ENCODE data around the gene MARCHF6. TPM values are rescaled to one million over a fixed set of nuclear protein-coding genes. Genes with fewer than 3 reads are reported as not detected.
"Not testable (repeated sequence)": the region's sequence is repeated elsewhere in the genome, so short reads cannot be mapped to it uniquely, and the experiment has no call there.

MARCHF6 gene
- total RNA-seq, 1 donor from 2014 or later, result 43.9 TPM

DNA sequence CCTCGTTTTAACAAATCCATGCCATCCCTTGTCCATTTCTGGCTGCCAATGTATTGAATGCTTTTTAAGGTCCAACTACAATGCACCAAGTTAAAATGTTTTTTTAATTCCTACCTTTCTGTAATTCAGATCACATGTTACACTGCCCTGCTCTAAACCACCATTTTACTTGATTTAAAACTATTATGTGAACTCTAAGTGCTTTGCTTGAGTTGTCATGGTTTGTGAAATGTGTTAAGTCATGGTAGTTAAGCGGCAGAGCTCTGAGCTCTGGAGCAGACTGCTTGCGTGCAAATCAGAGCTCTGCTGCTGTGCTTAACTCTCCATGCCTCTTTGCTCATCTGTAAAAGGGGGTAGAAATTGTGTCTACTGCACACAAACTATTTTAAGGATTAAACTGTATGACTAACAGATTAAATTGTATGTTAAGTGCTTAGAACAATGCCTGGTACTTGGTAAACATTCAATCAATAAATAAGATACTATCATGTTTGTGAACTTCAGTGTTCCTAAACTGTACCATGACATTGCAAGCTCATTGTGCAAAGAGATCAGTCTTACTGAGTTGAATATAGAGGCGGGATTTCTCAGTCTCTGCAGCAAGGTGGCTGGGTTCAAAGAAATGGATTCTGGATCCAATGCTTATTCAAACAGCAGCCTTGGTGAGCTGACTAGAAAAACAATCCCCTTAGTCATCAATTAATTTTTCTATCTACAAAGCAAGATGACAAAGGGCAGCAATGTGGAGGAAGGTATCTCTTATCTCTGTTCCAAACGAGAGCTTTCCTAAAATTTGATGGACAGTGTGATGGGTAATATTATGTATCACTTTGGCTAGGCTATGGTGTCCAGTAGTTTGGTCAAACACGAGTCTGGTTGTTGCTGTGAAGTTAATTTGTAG, 29.7 kb upstream of the MARCHF6 start:
- DNase-seq (ENCODE audit: low read depth, low spot score), result no peak

DNA sequence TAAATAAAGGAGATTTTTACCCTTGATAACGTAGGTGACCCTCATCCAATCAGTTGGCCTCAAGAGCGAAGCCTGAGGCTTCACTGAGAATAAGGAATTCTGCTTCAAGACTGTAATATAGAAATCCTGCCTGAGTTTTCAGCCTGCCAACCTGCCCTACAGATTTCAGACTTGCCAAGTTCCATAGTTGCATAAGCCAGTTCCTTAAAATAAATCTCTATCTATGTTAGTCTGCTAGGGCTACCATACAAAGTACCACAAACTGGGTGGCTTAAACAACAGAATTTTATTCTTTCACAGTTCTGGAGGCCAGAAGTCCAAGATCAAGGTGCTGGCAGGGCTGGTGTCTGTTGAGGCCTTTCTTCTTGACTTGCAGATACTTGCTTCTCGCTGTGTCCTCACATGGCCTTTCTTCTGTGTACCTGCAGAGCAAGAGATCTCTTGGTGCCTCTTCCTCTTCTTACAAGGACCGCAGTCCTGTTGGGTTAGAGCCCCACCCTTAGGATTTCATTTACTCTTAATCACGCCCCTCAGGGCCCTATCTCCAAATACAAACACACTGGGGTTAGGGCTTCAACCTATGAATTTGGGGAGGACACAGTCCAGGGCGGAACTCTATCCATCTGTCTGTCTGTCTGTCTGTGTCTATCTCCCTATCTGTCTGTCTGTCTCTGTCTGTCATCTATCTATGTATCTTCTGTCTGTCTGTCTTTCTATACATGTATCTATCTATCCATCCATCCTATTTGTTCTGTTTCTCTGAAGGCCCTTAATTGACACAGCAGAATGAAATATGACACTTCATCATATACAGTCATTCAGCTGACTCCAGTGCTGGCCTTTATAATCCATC, 28.8 kb upstream of the MARCHF6 start:
- DNase-seq (ENCODE audit: low read depth, low spot score), result no peak

- no peak for DNase-seq (ENCODE audit: low read depth, low spot score)
Measured at GRCh38 chr5:10328323-10328722, 25.2 kb upstream of the MARCHF6 start.

GRCh38 chr5:10329446-10329819, 24.1 kb upstream of the MARCHF6 start:
- DNase-seq (ENCODE audit: low read depth, low spot score), result no peak

DNA sequence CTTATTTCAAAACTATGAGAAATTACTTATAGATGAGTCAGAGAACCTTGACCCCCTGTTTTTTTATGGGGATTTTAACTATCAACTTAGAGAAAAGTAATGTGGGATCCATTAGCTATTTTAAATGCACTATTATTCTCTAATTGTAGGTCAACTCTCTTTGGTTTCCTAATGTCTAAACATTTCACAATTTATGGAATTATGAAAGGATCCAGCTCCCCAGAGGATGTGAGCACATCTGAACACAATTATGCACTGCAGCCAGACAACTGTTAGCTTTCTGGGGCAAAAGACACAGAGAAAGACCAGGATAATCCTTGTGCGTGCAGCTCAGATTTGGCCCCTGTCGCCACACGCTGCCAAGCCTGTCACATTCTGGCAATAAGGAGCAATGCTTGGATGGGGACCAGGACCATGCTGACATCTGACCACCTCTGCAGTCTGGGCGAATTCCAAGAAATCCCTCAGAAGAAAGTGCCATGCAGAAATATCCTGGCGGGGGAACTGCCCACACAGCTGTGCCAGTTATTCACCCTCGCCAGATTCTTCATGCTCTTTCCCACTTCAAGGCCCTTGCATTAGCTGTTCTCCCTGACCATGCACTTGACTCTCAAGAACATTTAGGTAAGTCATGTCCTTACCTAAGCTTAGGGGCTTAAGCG, 23.5 kb upstream of the MARCHF6 start:
- no peak for DNase-seq (ENCODE audit: low read depth, low spot score)

- DNase-seq (ENCODE audit: low read depth, low spot score), result no peak
Measured at GRCh38 chr5:10330511-10331230, 22.8 kb upstream of the MARCHF6 start.

GRCh38 chr5:10331341-10331796, 22.1 kb upstream of the MARCHF6 start:
- no peak for DNase-seq (ENCODE audit: low read depth, low spot score)

- DNase-seq (ENCODE audit: low read depth, low spot score), result no peak
Measured at GRCh38 chr5:10332301-10332700, 21.2 kb upstream of the MARCHF6 start.

- no peak for DNase-seq (ENCODE audit: low read depth, low spot score)
Measured at GRCh38 chr5:10333154-10334006, 20.1 kb upstream of the MARCHF6 start.

DNA sequence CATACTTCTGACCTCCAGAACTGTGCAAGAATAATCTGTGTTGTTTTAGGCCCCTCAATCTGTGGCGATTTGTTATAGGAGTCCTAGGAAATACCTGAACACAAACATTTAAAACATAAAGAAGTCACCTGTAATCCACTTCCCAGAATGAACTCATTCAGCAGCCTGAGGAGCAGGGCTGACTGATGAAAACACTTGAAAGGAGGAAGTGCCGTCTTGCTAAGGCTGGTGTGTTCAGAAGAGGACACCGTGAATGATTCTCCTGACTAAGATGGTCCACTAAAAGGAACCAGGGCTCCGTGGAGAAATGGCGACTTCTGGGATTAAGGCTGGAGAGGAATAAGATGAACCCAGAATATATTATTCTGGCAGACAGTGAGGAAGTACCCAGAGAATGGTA, 18.7 kb upstream of the MARCHF6 start:
- no peak for DNase-seq (ENCODE audit: low read depth, low spot score)

- DNase-seq (ENCODE audit: low read depth, low spot score), result no peak
Measured at GRCh38 chr5:10335711-10336470, 17.6 kb upstream of the MARCHF6 start.

DNA sequence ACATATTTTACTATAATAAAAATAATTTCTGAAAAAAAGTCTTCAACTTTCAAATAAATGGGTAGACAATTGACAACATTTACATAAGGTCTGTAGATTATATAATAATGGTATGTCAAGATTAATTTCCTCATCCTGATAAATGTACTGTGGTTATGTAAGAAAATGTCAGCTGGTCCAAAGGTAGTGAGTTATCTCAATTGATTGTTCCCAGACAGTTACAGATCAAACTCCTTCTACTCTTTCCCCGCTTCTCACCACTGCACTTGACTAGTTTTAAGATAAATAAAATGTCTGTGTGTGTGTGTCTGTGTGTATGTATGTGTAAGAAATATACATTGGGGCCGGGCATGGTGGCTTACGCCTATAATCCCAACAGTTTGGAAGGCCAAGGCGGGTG, 16.4 kb upstream of the MARCHF6 start:
- DNase-seq (ENCODE audit: low read depth, low spot score), result no peak

GRCh38 chr5:10337986-10338385, 15.5 kb upstream of the MARCHF6 start:
- no peak for DNase-seq (ENCODE audit: low read depth, low spot score)

GRCh38 chr5:10338686-10339057, 14.8 kb upstream of the MARCHF6 start:
- no peak for DNase-seq (ENCODE audit: low read depth, low spot score)

DNA sequence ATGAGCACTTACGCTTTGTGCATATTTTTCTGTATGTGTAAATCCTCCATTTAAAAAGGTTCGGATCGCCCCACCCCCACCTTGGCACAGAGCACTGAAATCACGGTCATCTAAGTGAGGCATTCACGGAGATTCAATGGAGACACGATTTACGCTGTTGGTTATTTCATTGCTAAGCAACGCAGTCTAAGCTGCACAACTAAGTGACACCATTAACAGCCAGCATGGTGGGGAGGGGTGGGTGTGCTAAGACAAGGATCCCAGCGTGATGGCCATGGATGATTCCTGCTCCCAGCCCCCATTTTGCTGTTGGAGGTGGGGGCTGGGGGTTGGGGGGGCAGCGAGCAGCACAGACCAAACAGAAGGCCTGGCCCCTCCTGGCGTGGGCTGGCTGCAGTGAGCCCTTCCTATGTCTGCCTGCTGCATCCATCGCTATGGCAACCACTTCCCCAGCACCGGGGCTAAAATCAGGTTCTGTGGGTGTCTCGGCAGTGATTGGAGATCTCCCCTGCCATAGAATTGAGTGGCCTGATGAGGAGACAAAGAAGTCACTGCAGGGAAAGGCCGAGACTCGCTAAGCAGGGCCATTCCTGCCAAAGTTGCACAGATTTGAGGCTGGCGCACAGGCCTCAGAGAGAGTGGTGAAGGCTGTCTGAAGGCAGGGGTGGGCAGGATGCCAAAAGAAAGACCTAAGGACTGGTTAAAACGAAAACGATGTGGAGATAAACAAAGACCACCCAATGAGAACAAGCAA, 14.3 kb upstream of the MARCHF6 start:
- no peak for DNase-seq (ENCODE audit: low read depth, low spot score)

DNA sequence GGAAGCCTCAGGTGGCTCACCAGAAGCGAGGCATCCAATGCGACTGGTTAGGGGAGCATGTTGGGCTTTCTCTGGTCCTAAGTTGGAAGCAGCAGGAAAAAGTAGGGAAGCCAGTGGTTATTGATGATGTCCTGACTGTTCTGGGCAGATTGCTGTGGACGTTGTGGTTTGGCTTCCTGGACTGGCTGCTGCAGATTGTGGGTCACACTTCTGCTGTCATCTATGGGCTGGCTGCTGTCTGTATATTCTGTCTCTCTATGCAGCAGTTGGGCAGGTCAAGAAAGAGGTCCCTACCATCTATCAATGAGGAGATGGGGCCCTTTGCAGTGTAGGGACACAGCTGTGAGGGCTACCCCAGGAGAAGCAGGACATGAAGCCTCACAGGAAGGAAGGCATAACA, 13.5 kb upstream of the MARCHF6 start:
- no peak for DNase-seq (ENCODE audit: low read depth, low spot score)

- DNase-seq (ENCODE audit: low read depth, low spot score), result no peak
Measured at GRCh38 chr5:10343486-10343885, 10.0 kb upstream of the MARCHF6 start.

DNA sequence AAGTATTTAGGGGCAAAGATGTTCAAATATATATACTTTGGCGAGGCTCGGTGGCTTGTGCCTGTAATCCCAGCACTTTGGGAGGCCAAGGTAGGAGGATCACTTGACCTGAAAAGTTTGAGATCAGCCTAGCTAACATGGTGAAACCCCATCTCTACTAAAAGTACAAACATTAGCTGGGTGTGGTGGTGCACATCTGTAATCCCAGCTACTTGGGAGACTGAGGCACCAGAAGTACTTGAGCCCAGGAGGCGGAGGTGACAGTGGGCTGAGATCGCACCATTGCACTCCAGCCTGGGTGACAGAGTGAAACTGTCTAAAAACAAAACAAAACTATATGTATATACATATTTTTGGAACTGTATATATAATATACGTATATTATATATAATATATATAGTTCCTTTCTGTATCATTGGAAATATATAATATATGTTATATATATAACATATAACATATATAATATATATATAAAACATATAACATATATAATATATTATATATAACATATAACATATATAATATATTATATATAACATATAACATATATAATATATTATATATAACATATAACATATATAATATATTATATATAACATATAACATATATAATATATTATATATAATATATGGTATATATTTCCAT, 8.9 kb upstream of the MARCHF6 start:
- not testable (repeated sequence) for DNase-seq (ENCODE audit: low read depth, low spot score)
